Heart right ventricle (tissue), 16 donors: ENCODE data around the gene COL4A2. TPM values are rescaled to one million over a fixed set of nuclear protein-coding genes. Genes with fewer than 3 reads are reported as not detected.

Source experiments
- ATAC-seq, 8 donors: fragments of 200-7000 bp; cut with Tn5 transposase; one replicate each; pipeline ENCODE4 v1.9.1; 2020; ENCODE audit warnings: mild to moderate bottlenecking in 8 of 8, moderate library complexity in 8 of 8, moderate number of reproducible peaks in 1 of 8
- DNase-seq, 2 donors: peaks; one replicate each; pipeline ENCODE4 v3.0.0-alpha.2; 2020
- H3K27ac ChIP-seq, 10 donors: fragments of 200-600 bp; sonication (generic) in 2 of 10; one replicate each; pipeline versions ENCODE4 v1.5.0 to v1.8.0; 2020 to 2022; ENCODE audit warnings: mild to moderate bottlenecking in 3 of 10
- H3K27me3 ChIP-seq, 7 donors: fragments of 200-600 bp; one replicate each; pipeline ENCODE4 v1.8.0; 2021 to 2022; ENCODE audit warnings: mild to moderate bottlenecking in 2 of 7
- H3K36me3 ChIP-seq, 9 donors: fragments of 200-600 bp; sonication (generic) in 1 of 9; one replicate each; pipeline versions ENCODE4 v1.5.0 to v1.8.0; 2020 to 2022; ENCODE audit warnings: mild to moderate bottlenecking in 2 of 9
- H3K4me1 ChIP-seq, 9 donors: fragments of 200-600 bp; sonication (generic) in 1 of 9; one replicate each; pipeline versions ENCODE4 v1.5.0 to v1.8.0; 2020 to 2022; ENCODE audit warnings: mild to moderate bottlenecking in 4 of 9
- H3K4me3 ChIP-seq, 10 donors: fragments of 200-600 bp; sonication (generic) in 2 of 10; one replicate each; pipeline versions ENCODE4 v1.5.0 to v1.8.0; 2020 to 2022; ENCODE audit warnings: mild to moderate bottlenecking in 7 of 10, moderate library complexity in 2 of 10
- H3K9me3 ChIP-seq, 11 donors: fragments of 200-600 bp in 10 of 11; sonication (generic) in 2 of 11; one replicate each; pipeline versions ENCODE4 v1.5.0 to v1.8.0; 2013 to 2022; ENCODE audit warnings: mild to moderate bottlenecking in 2 of 11, control low read depth in 1 of 11, moderate library complexity in 1 of 11
- WGBS, 2 donors: extraction: QIAGEN DNeasy Blood & Tissue Kit; methylation state at CpG; one replicate each; pipeline ENCODE4 v1.1.7; 2013; ENCODE audit warnings: inconsistent platforms in 1 of 2; 5-methylcytosine and 5-hydroxymethylcytosine counted together
- intact Hi-C, 10 donors: fragments of 100-400 bp; cut with DNase I; formaldehyde crosslinking; loops; one replicate each; pipeline versions ENCODE4 v1.11.1 to v1.14.2; 2022
- polyA plus RNA-seq, 2 donors: library from polyadenylated mRNA; stranded (reverse); fragments of 200-250 nt; gene quantifications; one replicate each; pipeline ENCODE4 v1.2.3, GENCODE V29; 2013
- total RNA-seq, 10 donors: library from RNA; stranded (reverse); fragmentation: NEBNext Ultra II Directional in 3 of 10; extraction: Animal tissue kit (Norgen Biotek cat#: 25700) in 3 of 10; gene quantifications; one replicate each; pipeline versions ENCODE4 v1.2.1 to v1.2.4, GENCODE V29; 2021 to 2023
- TF ChIP-seq, protein P1 (sequence below), 9 donors: fragments of 200-600 bp; sonication (generic) in 2 of 9; IDR thresholded peaks; one replicate each; pipeline versions ENCODE4 v1.5.0 to v1.8.0; 2021 to 2022; ENCODE audit warnings: antibody characterized with exemption in 9 of 9, mild to moderate bottlenecking in 5 of 9, moderate library complexity in 1 of 9
- donor health status: Arrhythmogenic right ventricular cardiomyopathy.
- donor health status: ischemic (EF 13 %, LVEDD 7.1; RV severe dilation, severe dysfunction).
- donor health status: healthy with polysubstance abuse.
- donor health status: DM: no; HTN: yes; CAD: no.
- donor health status: DM: no; HTN: no; CAD: no.
- donor health status: ischemic (EF 25% LVEDD 6.9; RV normal size, moderate dysfunction).
- donor health status: ischemic (EF 25% LVEDD 5.7; RV mildly dilated, moderate dysfunction).
- donor health status: healthy.
- donor health status: DM: yes; HTN: yes; CAD: no.
- donor health status: Ischemic cardiomyopathy.
- donor health status: ischemic (EF 35%, LVEDD 5.7; RV mildly dilated, moderate dysfunction).
- donor health status: nonischemic (EF 11% LVEDD 7.7; RV severe dilation, severe dysfunction).
- donor health status: DM: yes; HTN: yes; CAD: no.
- donor health status: PGD.
- donor health status: ischemic (EF 29% LVEDD 5.4; RV normal size, mild dysfunction).
- donor health status: nonischemic (EF 23%, LVEDD 6.1; RV moderate dilation, normal function).

The COL4A2 gene
- total and polyA plus RNA-seq, 12 donors: 81.7 to 301 (median 128) TPM

DNA sequence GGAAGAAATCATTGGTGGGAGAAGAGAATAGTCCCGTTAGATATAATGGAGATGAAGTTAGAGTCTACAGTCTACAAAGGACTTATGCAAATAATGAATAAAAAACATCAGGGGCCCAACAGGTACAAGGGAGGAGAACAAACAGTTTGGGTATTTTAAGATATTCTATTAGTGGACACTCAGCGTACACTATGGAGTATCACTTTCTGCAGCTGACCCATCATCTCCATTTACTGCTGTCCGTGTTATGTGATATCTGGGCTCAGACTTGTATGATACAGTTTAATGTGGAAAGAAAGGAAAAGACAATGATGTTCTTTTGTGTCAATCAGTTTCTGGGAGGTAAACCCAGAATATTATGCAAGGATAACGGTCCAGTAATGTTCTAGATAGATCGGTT, 128.2 kb downstream of the COL4A2 start:
- Histone ChIP-seq H3K27me3 (no peaks in the 10 kb centered on the region), H3K4me1 (peaks cover 0 to 50% (median 29%) of the 10 kb centered on the region in 9 donors), H3K36me3 (peaks cover 4 to 100% (median 54%) of the 10 kb centered on the region in 9 donors), H3K27ac (no peak overlapping the region), H3K4me3 (no peak overlapping the region), H3K9me3 (no peaks in the 10 kb centered on the region)
- ATAC-seq (no peak), DNase-seq (no peak)
- WGBS, 2 donors: 95 to 97% methylated on average over 5 of the region's 5 CpGs
- intact Hi-C loops: loop anchor here in 1 of 10 donors (5.0 kb wide), 1 partner anchor 213 kb away; no protein-coding TSS in a partner anchor
- TF ChIP-seq, protein P1, sequence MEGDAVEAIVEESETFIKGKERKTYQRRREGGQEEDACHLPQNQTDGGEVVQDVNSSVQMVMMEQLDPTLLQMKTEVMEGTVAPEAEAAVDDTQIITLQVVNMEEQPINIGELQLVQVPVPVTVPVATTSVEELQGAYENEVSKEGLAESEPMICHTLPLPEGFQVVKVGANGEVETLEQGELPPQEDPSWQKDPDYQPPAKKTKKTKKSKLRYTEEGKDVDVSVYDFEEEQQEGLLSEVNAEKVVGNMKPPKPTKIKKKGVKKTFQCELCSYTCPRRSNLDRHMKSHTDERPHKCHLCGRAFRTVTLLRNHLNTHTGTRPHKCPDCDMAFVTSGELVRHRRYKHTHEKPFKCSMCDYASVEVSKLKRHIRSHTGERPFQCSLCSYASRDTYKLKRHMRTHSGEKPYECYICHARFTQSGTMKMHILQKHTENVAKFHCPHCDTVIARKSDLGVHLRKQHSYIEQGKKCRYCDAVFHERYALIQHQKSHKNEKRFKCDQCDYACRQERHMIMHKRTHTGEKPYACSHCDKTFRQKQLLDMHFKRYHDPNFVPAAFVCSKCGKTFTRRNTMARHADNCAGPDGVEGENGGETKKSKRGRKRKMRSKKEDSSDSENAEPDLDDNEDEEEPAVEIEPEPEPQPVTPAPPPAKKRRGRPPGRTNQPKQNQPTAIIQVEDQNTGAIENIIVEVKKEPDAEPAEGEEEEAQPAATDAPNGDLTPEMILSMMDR (IDR thresholded peaks at IDR 0.05): no peak

DNA sequence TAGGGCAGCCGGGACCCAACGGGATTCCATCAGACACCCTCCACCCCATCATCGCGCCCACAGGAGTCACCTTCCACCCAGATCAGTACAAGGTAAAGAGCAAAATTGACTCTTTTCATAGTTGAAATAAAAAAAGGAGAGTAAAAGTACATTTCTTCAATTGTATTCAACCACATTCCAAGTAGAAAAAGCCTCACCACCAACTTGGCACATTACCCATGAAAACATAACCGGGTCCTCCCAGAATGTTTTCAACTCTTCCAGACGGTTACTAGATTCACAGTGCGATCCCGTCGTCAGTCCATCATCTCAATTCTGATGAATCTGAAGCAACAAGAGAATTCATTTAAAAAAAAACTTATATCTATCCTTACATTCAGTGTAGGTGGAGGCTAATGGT, 129.2 kb downstream of the COL4A2 start:
- Histone ChIP-seq H3K4me1 (peaks cover 0 to 42% (median 24%) of the 10 kb centered on the region in 9 donors), H3K27ac (peak overlapping the region in 1 of 10 donors; percentile 39), H3K9me3 (no peaks in the 10 kb centered on the region), H3K4me3 (no peak overlapping the region), H3K27me3 (no peaks in the 10 kb centered on the region), H3K36me3 (peaks cover 4 to 100% (median 54%) of the 10 kb centered on the region in 9 donors)
- DNase-seq (no peak), ATAC-seq (no peak)
- WGBS, 2 donors: 89 to 92% methylated on average over 9 of the region's 9 CpGs
- TF ChIP-seq, protein P1 (IDR thresholded peaks at IDR 0.05): no peak
- intact Hi-C loops: loop anchor here in 1 of 10 donors (5.0 kb wide), 1 partner anchor 214 kb away; no protein-coding TSS in a partner anchor

DNA sequence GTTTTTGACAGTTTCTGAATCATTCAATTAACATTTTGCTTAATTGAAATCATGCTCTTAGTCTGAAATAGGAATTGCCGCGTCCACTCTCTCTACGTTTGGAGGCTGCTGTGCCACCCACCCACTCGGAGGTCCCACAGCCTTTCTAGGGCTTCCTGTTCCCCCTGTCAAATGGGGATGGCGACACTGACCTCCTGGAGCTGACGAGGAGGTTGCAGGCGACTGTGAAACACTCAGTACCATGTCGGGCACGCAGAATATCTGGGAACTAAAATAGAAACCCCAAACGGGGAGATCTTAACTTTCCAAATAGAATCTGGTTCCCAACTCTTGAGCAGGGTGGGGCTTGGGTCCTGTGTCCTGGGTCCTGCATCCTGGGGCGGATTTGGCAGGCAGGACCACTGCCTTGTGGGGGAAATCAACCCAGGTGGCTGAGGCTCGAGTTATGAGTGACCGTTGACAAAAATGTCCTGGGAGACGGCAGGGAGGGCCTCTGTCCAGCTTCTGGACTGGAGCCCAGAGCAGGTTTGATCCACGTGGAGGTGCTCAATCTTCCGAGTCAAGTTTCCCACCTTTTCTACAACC, 129.8 kb downstream of the COL4A2 start:
- TF ChIP-seq, protein P1 (IDR thresholded peaks at IDR 0.05): no peak
- Histone ChIP-seq H3K27me3 (no peaks in the 10 kb centered on the region), H3K4me1 (peaks cover 0 to 36% (median 18%) of the 10 kb centered on the region in 9 donors), H3K9me3 (no peaks in the 10 kb centered on the region), H3K27ac (peak overlapping the region in 1 of 10 donors; percentile 39), H3K4me3 (no peak overlapping the region), H3K36me3 (peaks cover 4 to 100% (median 58%) of the 10 kb centered on the region in 9 donors)
- ATAC-seq: no peak
- intact Hi-C loops: loop anchor here in 1 of 10 donors (5.0 kb wide), 1 partner anchor 215 kb away; no protein-coding TSS in a partner anchor
- DNase-seq: no peak
- 71 to 77% methylated on average over 16 of the region's 16 CpGs for WGBS, 2 donors

DNA sequence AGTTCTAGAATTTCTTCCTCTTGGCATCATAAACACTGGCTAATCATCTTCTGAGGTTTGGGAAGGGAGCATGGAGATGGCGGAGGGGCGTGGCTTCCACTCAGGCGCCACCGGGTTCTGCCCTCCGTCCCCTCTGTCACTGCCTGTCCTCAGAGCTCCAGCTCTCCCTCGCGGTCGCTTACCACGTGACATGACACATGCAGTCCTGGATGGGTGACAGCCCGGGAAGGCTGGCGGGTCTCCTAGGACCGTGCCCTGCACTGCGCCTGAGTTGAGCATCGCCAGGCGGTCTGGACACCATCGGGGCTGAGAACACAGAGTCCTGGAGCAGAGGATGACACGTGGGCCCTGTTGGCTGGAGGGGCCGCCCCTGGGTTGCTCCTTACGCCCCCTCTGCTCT, 131.1 kb downstream of the COL4A2 start:
- Histone ChIP-seq H3K4me3 (no peak overlapping the region), H3K9me3 (no peaks in the 10 kb centered on the region), H3K27me3 (no peaks in the 10 kb centered on the region), H3K36me3 (peaks cover 4 to 100% (median 58%) of the 10 kb centered on the region in 9 donors), H3K4me1 (peaks cover 0 to 24% (median 6%) of the 10 kb centered on the region in 9 donors), H3K27ac (peak overlapping the region in 1 of 10 donors; percentile 15)
- WGBS, 2 donors: 84% methylated on average over 19 of the region's 19 CpGs
- ATAC-seq: peak in 5 of 8 donors; percentile 31 to 47 (median 38)
- intact Hi-C loops: loop anchor here in 1 of 10 donors (5.0 kb wide), 1 partner anchor 216 kb away; no protein-coding TSS in a partner anchor
- TF ChIP-seq, protein P1 (IDR thresholded peaks at IDR 0.05): no peak
- no peak for DNase-seq
